HCT116 (cell line): ENCODE measurements around the gene ERN1. TPM values are rescaled to one million over a fixed set of nuclear protein-coding genes. Genes with fewer than 3 reads are reported as not detected.
A peak's percentile ranks its signal among the peaks of the same experiment; 100 is the strongest.
"Not testable (repeated sequence)": the region's sequence is repeated elsewhere in the genome, so short reads cannot be mapped to it uniquely, and the experiment has no call there.

Experiments used
- ATAC-seq: fragments of 200-7000 bp; cut with Tn5 transposase; 2 replicates; pipeline ENCODE4 v1.9.1; 2020; ENCODE audit warnings: mild to moderate bottlenecking, moderate library complexity
- Bru-seq: library from RNA; stranded (reverse); fragments of 400-500 nt; gene quantifications from one replicate; lab custom pipeline; 2021; lab: Mats Ljungman, UMichigan
- BruChase-seq, 2 experiments: library from RNA; stranded (reverse); fragments of 400-500 nt; gene quantifications; one replicate each; lab custom pipeline; 2021; lab: Mats Ljungman, UMichigan
- BruUV-seq: library from RNA; stranded (reverse); fragments of 400-500 nt; replicated peaks from 2 replicates; lab custom pipeline; 2021; lab: Mats Ljungman, UMichigan
- CTCF ChIA-PET: fragments of 300-600 bp; sonication (Branson Sonifier 250); formaldehyde crosslinking; loops from one replicate; lab custom pipeline; 2021; ENCODE audit warnings: antibody characterized with exemption; lab: Charles Lee
- POLR2A ChIA-PET: fragments of 300-600, 350-600 bp; sonication (Branson Sonifier 250); formaldehyde crosslinking; loops from one replicate; lab custom pipeline; 2021; ENCODE audit warnings: antibody characterized with exemption; lab: Charles Lee
- RAD21 ChIA-PET, 2 experiments: fragments of 300-600 bp; sonication (Branson Sonifier 250); formaldehyde crosslinking; loops; one replicate each; lab custom pipeline; 2023; ENCODE audit warnings: low total read pairs in 2 of 2; ENCODE audit not compliant: uncharacterized antibody in 2 of 2, unreplicated experiment in 2 of 2, low non-redundant PET in 1 of 2; lab: Charles Lee
- DNase-seq: peaks from one replicate; pipeline ENCODE4 v3.0.0-alpha.2; 2010; ENCODE audit warnings: low read depth, low spot score
- H2AFZ ChIP-seq: fragments of 200-600 bp; shearing (Covaris generic), sonication (generic); 2 replicates; pipeline ENCODE4 v1.6.1; 2017; ENCODE audit warnings: low read depth, mixed run types, mixed read lengths, antibody characterized with exemption, low read length; ENCODE audit not compliant: poor library complexity, severe bottlenecking
- H3K27ac ChIP-seq: 2 replicates; pipeline ENCODE4 v1.5.1; 2012; ENCODE audit warnings: low read depth, low read length
- H3K27me3 ChIP-seq: fragments of 200-600 bp; sonication (generic); 2 replicates; pipeline ENCODE4 v1.6.1; 2016; ENCODE audit warnings: mixed run types, low read length, mixed read lengths; ENCODE audit not compliant: insufficient read depth
- H3K36me3 ChIP-seq, 2 experiments: fragments of 200-500 bp in 1 of 2; fragments of 200-600 bp in 1 of 2; sonication (Bioruptor generic) in 1 of 2; sonication (generic) in 1 of 2; 2 replicates each; pipeline versions ENCODE4 v1.5.1 to v1.6.1; 2014 to 2016; ENCODE audit warnings: low read length in 2 of 2, inconsistent platforms in 1 of 2, mixed read lengths in 1 of 2, mixed run types in 1 of 2; ENCODE audit not compliant: insufficient read depth in 2 of 2, control insufficient read depth in 1 of 2
- H3K4me1 ChIP-seq, 2 experiments: fragments of 200-600 bp in 1 of 2; sonication (generic) in 1 of 2; 2 replicates each; pipeline versions ENCODE4 v1.5.1 to v1.6.1; 2012 to 2017; ENCODE audit warnings: low read length in 2 of 2, inconsistent platforms in 1 of 2, mild to moderate bottlenecking in 1 of 2, mixed read lengths in 1 of 2, mixed run types in 1 of 2, moderate library complexity in 1 of 2; ENCODE audit not compliant: insufficient read depth in 2 of 2, control insufficient read depth in 1 of 2
- H3K4me2 ChIP-seq: fragments of 200-600 bp; sonication (generic); 2 replicates; pipeline ENCODE4 v1.6.1; 2017; ENCODE audit warnings: mixed run types, low read length, mixed read lengths
- H3K4me3 ChIP-seq, 2 experiments: fragments of 200-600 bp in 1 of 2; sonication (generic) in 1 of 2; replicated peaks in 1 of 2; 2 replicates each; pipeline ENCODE4 v1.5.1; 2011 to 2016; ENCODE audit warnings: low read length in 2 of 2, control low read depth in 1 of 2, low read depth in 1 of 2, mild to moderate bottlenecking in 1 of 2, mixed read lengths in 1 of 2, mixed run types in 1 of 2
- H3K79me2 ChIP-seq: fragments of 200-600 bp; sonication (generic); 2 replicates; pipeline ENCODE4 v1.6.1; 2017; ENCODE audit warnings: mild to moderate bottlenecking, mixed run types, low read length, moderate library complexity, mixed read lengths; ENCODE audit not compliant: insufficient read depth
- H3K9ac ChIP-seq: fragments of 200-600 bp; sonication (generic); 2 replicates; pipeline ENCODE4 v1.6.1; 2016; ENCODE audit warnings: low read length, mixed read lengths
- H3K9me2 ChIP-seq: fragments of 200-600 bp; sonication (generic), shearing (Covaris generic); 2 replicates; pipeline ENCODE4 v1.6.1; 2017; ENCODE audit warnings: mixed run types, mild to moderate bottlenecking, moderate library complexity; ENCODE audit not compliant: insufficient read depth
- H3K9me3 ChIP-seq, 2 experiments: fragments of 200-500 bp in 1 of 2; fragments of 200-600 bp in 1 of 2; sonication (Bioruptor generic) in 1 of 2; sonication (generic) in 1 of 2; 2 replicates each; pipeline ENCODE4 v1.6.1; 2014 to 2017; ENCODE audit warnings: low read length in 2 of 2, mixed read lengths in 2 of 2, inconsistent platforms in 1 of 2, low read depth in 1 of 2, mild to moderate bottlenecking in 1 of 2, mixed run types in 1 of 2, moderate library complexity in 1 of 2; ENCODE audit not compliant: control insufficient read depth in 1 of 2, insufficient read depth in 1 of 2
- H4K20me1 ChIP-seq: fragments of 200-600 bp; sonication (generic), shearing (Covaris generic); 2 replicates; pipeline ENCODE4 v1.6.1; 2017; ENCODE audit warnings: mixed run types, mild to moderate bottlenecking, moderate library complexity; ENCODE audit not compliant: insufficient read depth
- CEBPB ChIP-seq: IDR thresholded peaks from 2 replicates; pipeline ENCODE4 v1.6.1; 2012; ENCODE audit warnings: low read depth
- EGR1 ChIP-seq: IDR thresholded peaks from 2 replicates; pipeline ENCODE4 v1.6.1; 2012; ENCODE audit warnings: low read depth
- EZH2 ChIP-seq: fragments of 200-600 bp; sonication (generic); IDR thresholded peaks from 2 replicates; pipeline ENCODE4 v1.6.1; 2017; ENCODE audit warnings: antibody characterized with exemption, mixed run types
- FOSL1 ChIP-seq: IDR thresholded peaks from 2 replicates; pipeline ENCODE4 v1.6.1; 2012; ENCODE audit warnings: low read depth
- JUND ChIP-seq: IDR thresholded peaks from 2 replicates; pipeline ENCODE4 v1.6.1; 2012
- POLR2A ChIP-seq: IDR thresholded peaks from 2 replicates; pipeline ENCODE4 v1.7.0; 2011; ENCODE audit warnings: borderline replicate concordance; ENCODE audit not compliant: insufficient read depth, insufficient read length; ENCODE audit errors: extremely low read depth
- POLR2AphosphoS5 ChIP-seq: IDR thresholded peaks from 2 replicates; pipeline ENCODE4 v1.6.1; 2011; ENCODE audit warnings: mild to moderate bottlenecking, low read depth, low read length, moderate library complexity
- RAD21 ChIP-seq: IDR thresholded peaks from 2 replicates; pipeline ENCODE4 v1.6.1; 2012; ENCODE audit warnings: low read depth, mild to moderate bottlenecking
- SIN3A ChIP-seq: IDR thresholded peaks from 2 replicates; pipeline ENCODE4 v1.6.1; 2012; ENCODE audit warnings: low read depth
- SP1 ChIP-seq: IDR thresholded peaks from 2 replicates; pipeline ENCODE4 v1.6.1; 2012; ENCODE audit warnings: low read depth
- YY1 ChIP-seq: IDR thresholded peaks from 2 replicates; pipeline ENCODE4 v1.6.1; 2011; ENCODE audit warnings: low read length, low read depth, moderate library complexity, mild to moderate bottlenecking; ENCODE audit not compliant: insufficient replicate concordance; ENCODE audit errors: extremely low read depth
- ZFX ChIP-seq: fragments of 450-650 bp; IDR thresholded peaks from 2 replicates; pipeline ENCODE4 v1.6.1; 2017
- intact Hi-C: fragments of 100-400 bp; cut with micrococcal nuclease; formaldehyde crosslinking; loops from 2 replicates; pipeline ENCODE4 v1.10.0; 2022
- long read RNA-seq: library from polyadenylated mRNA; unstranded; transcript quantifications from one replicate; pipeline ENCODE4 v2.0.0, GENCODE V29; 2021; ENCODE audit not compliant: unreplicated experiment
- polyA plus RNA-seq: library from polyadenylated mRNA; unstranded; fragments of >200 nt; gene quantifications from 2 replicates; pipeline ENCODE4 v1.2.1, GENCODE V29; 2012; ENCODE audit warnings: missing spikeins
- total RNA-seq: library from RNA; stranded (reverse); gene quantifications from one replicate; pipeline ENCODE4 v1.2.1, GENCODE V29; 2021; ENCODE audit not compliant: unreplicated experiment
- TF ChIP-seq, protein P1 (sequence below): IDR thresholded peaks from 2 replicates; pipeline ENCODE4 v1.6.1; 2012
- TF ChIP-seq, protein P2 (sequence below): IDR thresholded peaks from 2 replicates; pipeline ENCODE4 v1.6.1; 2011; ENCODE audit warnings: mild to moderate bottlenecking, low read length, moderate library complexity; ENCODE audit not compliant: insufficient replicate concordance; ENCODE audit errors: extremely low read depth

The ERN1 gene
- total RNA-seq, result 28.2 TPM
- 10.8 and 11.2 TPM in 2 replicates for polyA plus RNA-seq
- percentile 92 among the genes with signal in this experiment for Bru-seq, nascent RNA
- percentile 86 among the genes with signal in this experiment for BruChase-seq, experiment 1, labeled RNA remaining after a 6-hour chase
- percentile 86 among the genes with signal in this experiment for BruChase-seq, experiment 2, labeled RNA remaining after a 2-hour chase
- long read RNA-seq, transcript ERN1-208 (1 exons, 2,068 nt), result major isoform, 6 of 17 reads
- long read RNA-seq, partial matches to known transcripts, result 2 of 17 reads
- long read RNA-seq, other reads (novel, unspliced or antisense), result 8 of 17 reads

DNA sequence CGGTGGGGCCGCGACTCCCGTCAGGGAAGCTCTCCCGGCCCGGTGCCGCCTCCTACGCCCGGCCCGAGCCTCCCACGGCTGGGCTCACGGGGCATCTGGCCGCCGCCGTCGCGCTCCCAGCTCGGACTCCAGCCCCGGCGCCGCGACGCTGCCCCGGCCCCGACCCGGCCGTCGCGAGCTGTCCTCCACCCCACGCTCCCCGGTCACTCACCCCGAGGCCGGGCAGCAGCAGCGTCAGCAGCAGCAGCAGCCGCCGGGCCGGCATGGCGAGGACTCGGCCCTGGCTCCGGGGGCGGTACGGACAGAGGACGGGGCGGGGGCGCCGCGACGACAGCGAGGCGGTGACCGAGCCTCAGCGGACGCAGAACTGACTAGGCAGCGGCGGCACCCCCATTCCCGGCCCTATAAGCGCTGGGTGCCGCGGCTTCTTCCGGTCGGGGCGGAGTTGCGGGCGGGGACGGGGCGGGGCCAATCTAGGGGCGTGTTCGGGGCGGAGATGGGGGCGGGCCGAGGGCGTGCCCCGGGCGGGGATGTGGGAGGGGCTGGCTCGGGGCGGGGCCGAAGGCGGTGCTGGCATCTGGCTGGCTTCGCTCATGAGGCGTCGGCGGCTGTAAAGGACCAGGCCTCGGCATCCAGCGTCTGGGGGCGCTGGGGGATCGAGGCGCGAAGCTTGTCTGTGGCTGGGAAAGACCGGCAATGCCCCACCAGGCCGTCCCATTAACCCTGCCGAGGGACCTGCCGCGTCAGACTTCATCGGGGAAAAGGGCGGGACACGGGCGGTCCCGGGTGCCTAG lies at the start of gene ERN1:
Gene ERN1 (minus strand): TSS at position 380 of the 794 bp plus-strand sequence. CDS start 115 bp downstream, at position 265.
- Histone ChIP-seq H3K9me3 (no peaks in the 10 kb centered on the region), H3K79me2 (peaks cover 33% of the 10 kb centered on the region), H3K9me2 (no peaks in the 10 kb centered on the region), H4K20me1 (no peaks in the 10 kb centered on the region), H2AFZ (peak within 1 kb of the TSS; percentile 11), H3K36me3 (no peaks in the 10 kb centered on the region), H3K4me2 (peak within 1 kb of the TSS; percentile 96), H3K9ac (peak within 1 kb of the TSS; percentile 79), H3K4me3 (peak within 1 kb of the TSS; percentile 56 to 77), H3K27me3 (no peaks in the 10 kb centered on the region), H3K27ac (peak within 1 kb of the TSS; percentile 74), H3K4me1 (peaks cover 11 to 20% of the 10 kb centered on the region in 2 experiments)
- intact Hi-C loops, result loop anchor here (2.0 to 5.0 kb wide), 2 partner anchors 47 to 152 kb away; no protein-coding TSS in a partner anchor
- BruUV-seq, result no TSS peak
- ChIA-PET POLR2A (interaction anchor here (0.6 to 1.7 kb wide), 12 partner anchors 8 to 104 kb away, joined by 3 to 6 read pairs (median 3); no protein-coding TSS in a partner anchor), RAD21 (interaction anchor here (0.7 to 1.6 kb wide), 6 partner anchors 66 to 225 kb away, joined by 3 to 5 read pairs (median 3); no protein-coding TSS in a partner anchor), CTCF (interaction anchor here (1.2 to 8.2 kb wide), 3 partner anchors 101 to 222 kb away, joined by 3 to 519 read pairs (median 90); partner anchors contain the start of gene GH1)
- peak; percentile 94 for TF ChIP-seq SIN3A
- TF ChIP-seq ZFX, result peak; percentile 91; the same call in 1 of the 2 replicates
- TF ChIP-seq POLR2AphosphoS5, result peak; percentile 100
- no peak for TF ChIP-seq JUND
- peak; percentile 92 for TF ChIP-seq POLR2A
- TF ChIP-seq FOSL1, result no peak
- peak; percentile 79 for TF ChIP-seq YY1
- TF ChIP-seq EGR1, result peak; percentile 91
- no peak for TF ChIP-seq EZH2
- peak; percentile 11; the same call in 1 of the 2 replicates for TF ChIP-seq RAD21
- TF ChIP-seq SP1, result peak; percentile 80
- no peak for TF ChIP-seq CEBPB
- TF ChIP-seq, protein P1, sequence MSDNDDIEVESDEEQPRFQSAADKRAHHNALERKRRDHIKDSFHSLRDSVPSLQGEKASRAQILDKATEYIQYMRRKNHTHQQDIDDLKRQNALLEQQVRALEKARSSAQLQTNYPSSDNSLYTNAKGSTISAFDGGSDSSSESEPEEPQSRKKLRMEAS, result peak; percentile 55
- TF ChIP-seq, protein P2, sequence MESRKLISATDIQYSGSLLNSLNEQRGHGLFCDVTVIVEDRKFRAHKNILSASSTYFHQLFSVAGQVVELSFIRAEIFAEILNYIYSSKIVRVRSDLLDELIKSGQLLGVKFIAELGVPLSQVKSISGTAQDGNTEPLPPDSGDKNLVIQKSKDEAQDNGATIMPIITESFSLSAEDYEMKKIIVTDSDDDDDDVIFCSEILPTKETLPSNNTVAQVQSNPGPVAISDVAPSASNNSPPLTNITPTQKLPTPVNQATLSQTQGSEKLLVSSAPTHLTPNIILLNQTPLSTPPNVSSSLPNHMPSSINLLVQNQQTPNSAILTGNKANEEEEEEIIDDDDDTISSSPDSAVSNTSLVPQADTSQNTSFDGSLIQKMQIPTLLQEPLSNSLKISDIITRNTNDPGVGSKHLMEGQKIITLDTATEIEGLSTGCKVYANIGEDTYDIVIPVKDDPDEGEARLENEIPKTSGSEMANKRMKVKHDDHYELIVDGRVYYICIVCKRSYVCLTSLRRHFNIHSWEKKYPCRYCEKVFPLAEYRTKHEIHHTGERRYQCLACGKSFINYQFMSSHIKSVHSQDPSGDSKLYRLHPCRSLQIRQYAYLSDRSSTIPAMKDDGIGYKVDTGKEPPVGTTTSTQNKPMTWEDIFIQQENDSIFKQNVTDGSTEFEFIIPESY, result peak; percentile 15
- peak; percentile 86 for DNase-seq
- peak; percentile 92 for ATAC-seq

DNA sequence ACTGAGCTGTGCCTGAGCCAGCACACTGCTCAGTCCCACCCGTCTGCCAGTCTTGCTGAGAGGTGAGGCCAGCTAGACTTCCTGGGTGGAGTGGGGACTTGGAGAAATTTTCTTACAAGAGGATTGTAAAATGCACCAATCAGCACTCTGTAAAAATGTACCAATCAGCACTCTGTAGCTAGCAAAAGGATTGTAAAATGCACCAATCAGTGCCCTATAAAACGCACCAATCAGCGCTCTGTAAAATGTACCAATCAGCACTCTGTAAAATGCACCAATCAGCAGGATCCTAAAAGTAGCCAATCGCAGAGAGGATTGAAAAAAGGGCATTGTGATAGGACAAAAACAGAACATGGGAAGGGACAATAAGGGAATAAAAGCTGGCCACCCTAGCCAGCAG lies 49.1 kb upstream of the ERN1 start:
- H3K27me3 ChIP-seq, H3K4me1 ChIP-seq, H3K9me3 ChIP-seq, H4K20me1 ChIP-seq, BruUV-seq, H2AFZ ChIP-seq, H3K36me3 ChIP-seq, RAD21 ChIA-PET, H3K27ac ChIP-seq, H3K79me2 ChIP-seq, H3K4me3 ChIP-seq, H3K9ac ChIP-seq, DNase-seq, CTCF ChIA-PET, ATAC-seq, H3K4me2 ChIP-seq, H3K9me2 ChIP-seq, intact Hi-C loops: not testable (repeated sequence)
- POLR2A ChIA-PET, result interaction anchor here (1.0 kb wide), 1 partner anchor 34 kb away, joined by 3 read pairs; no protein-coding TSS in a partner anchor
